Renal cortex interstitium (tissue), 11 donors: ENCODE measurements around the gene S100A8. TPM values are rescaled to one million over a fixed set of nuclear protein-coding genes. Genes with fewer than 3 reads are reported as not detected.

Experiments used
- DNase-seq, 11 donors: peaks; one replicate each; pipeline ENCODE4 v3.0.0-alpha.2; 2013; ENCODE audit warnings: low read depth in 9 of 11, low spot score in 4 of 11; ENCODE audit errors: extremely low read depth in 1 of 11
- polyA plus RNA-seq, 3 donors: library from polyadenylated mRNA; unstranded; fragments of 120-200 nt; gene quantifications; one replicate each; pipeline ENCODE4 v1.2.1, GENCODE V29; 2013; ENCODE audit not compliant: insufficient read length in 3 of 3

Gene S100A8
- polyA plus RNA-seq, 3 donors, result 9.8 to 24.0 (median 20.8) TPM

- no peak for DNase-seq
Observed at GRCh38 chr1:153397924-153398651, 7.2 kb upstream of the S100A8 start.

- no peak for DNase-seq
Observed at GRCh38 chr1:153397051-153397923, 6.4 kb upstream of the S100A8 start.

GRCh38 chr1:153396461-153396860 is 5.6 kb upstream of the S100A8 start:
- no peak for DNase-seq

- no peak for DNase-seq
Observed at GRCh38 chr1:153395776-153396175, 4.9 kb upstream of the S100A8 start.

GRCh38 chr1:153395136-153395685 is 4.3 kb upstream of the S100A8 start:
- DNase-seq, result no peak

GRCh38 chr1:153394391-153394790 is 3.5 kb upstream of the S100A8 start:
- DNase-seq, result no peak

- DNase-seq, result no peak
Observed at GRCh38 chr1:153393926-153394325, 3.1 kb upstream of the S100A8 start.

- no peak for DNase-seq
Observed at GRCh38 chr1:153392822-153393221, 1.9 kb upstream of the S100A8 start.

- no peak for DNase-seq
Observed at GRCh38 chr1:153392258-153392657, 1.4 kb upstream of the S100A8 start.

GRCh38 chr1:153389973-153390879 is 647 bp downstream of the S100A8 start:
- no peak for DNase-seq

- no peak for DNase-seq
Observed at GRCh38 chr1:153389401-153389800, 1.5 kb downstream of the S100A8 start.

GRCh38 chr1:153387785-153388184 is 3.1 kb downstream of the S100A8 start:
- DNase-seq, result no peak

GRCh38 chr1:153387001-153387400 is 3.9 kb downstream of the S100A8 start:
- DNase-seq, result no peak

GRCh38 chr1:153386500-153386901 is 4.4 kb downstream of the S100A8 start:
- DNase-seq, result no peak

- no peak for DNase-seq
Observed at GRCh38 chr1:153384958-153385580, 5.8 kb downstream of the S100A8 start.

- no peak for DNase-seq
Observed at GRCh38 chr1:153380711-153381110, 10.2 kb downstream of the S100A8 start.

GRCh38 chr1:153379591-153379990 is 11.3 kb downstream of the S100A8 start:
- no peak for DNase-seq

- no peak for DNase-seq
Observed at GRCh38 chr1:153375511-153375910, 15.4 kb downstream of the S100A8 start, which contains the start of gene S100A12. Gene S100A12, minus strand, starts transcription at chr1:153375621. Its CDS starts 1,029 bp downstream, at chr1:153374592.

- no peak for DNase-seq
Observed at GRCh38 chr1:153374071-153374470, 16.8 kb downstream of the S100A8 start.
